IMR-90 (cell line): Measurements from ENCODE around the gene SPHK2.

ENCODE experiments used
- FOS ChIP-seq: fragments of 150-350 bp; IDR thresholded peaks from 2 replicates; pipeline ENCODE4 v1.6.1; 2016; ENCODE audit warnings: low read depth, low read length
- TF ChIP-seq, protein P1 (sequence below): fragments of 150-350 bp; IDR thresholded peaks from 2 replicates; pipeline ENCODE4 v1.6.1; 2017; ENCODE audit warnings: mild to moderate bottlenecking, antibody characterized with exemption, low read length, low read depth

DNA sequence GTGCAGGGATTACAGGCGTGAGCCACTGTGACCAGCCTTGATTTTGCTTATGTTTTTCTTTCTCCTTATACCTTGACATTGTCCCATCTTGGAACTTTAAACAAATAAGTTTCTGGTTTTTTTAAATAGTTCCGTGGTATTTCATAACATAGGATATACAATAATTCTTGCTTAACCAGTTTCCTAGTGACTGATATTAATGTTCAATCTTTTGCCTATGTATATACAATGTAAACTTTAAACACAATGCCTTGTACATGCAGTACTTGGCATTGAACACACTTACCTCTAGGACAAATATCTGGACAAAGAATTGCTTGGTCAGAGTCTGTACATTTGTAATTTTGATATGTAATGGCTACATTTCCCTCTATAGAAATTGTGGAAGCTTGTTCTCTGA is 37.1 kb upstream of the SPHK2 start:
- TF ChIP-seq, protein P1, sequence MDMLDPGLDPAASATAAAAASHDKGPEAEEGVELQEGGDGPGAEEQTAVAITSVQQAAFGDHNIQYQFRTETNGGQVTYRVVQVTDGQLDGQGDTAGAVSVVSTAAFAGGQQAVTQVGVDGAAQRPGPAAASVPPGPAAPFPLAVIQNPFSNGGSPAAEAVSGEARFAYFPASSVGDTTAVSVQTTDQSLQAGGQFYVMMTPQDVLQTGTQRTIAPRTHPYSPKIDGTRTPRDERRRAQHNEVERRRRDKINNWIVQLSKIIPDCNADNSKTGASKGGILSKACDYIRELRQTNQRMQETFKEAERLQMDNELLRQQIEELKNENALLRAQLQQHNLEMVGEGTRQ: no peak
- no peak for TF ChIP-seq FOS
